ENCODE results near the gene CBX7.
A peak's percentile ranks its signal among the peaks of the same experiment; 100 is the strongest.

CBX7 gene

GRCh38 chr22:39146256-39147101 is 6.0 kb downstream of the CBX7 start:
- DNase-seq (ENCODE audit: extremely low read depth, insufficient read length): no peak
- Histone ChIP-seq H3K27me3 (replicated peaks; ENCODE audit: control insufficient read depth, insufficient read depth, low read length) (no peaks in the 10 kb centered on the region), H3K36me3 (ENCODE audit: control insufficient read depth, insufficient read depth, low read length) (peaks cover 4% of the 10 kb centered on the region), H3K4me3 (replicated peaks; ENCODE audit: low read depth, low read length) (peak overlapping the region; percentile 66)
- no peak for TF ChIP-seq CTCF (IDR thresholded peaks at IDR 0.05; ENCODE audit: insufficient read depth, low read length, poor library complexity, severe bottlenecking)

- Histone ChIP-seq H3K27me3 (replicated peaks; ENCODE audit: control insufficient read depth, insufficient read depth, low read length) (no peaks in the 10 kb centered on the region), H3K36me3 (ENCODE audit: control insufficient read depth, insufficient read depth, low read length) (peaks cover 6% of the 10 kb centered on the region), H3K4me3 (replicated peaks; ENCODE audit: low read depth, low read length) (peak overlapping the region; percentile 73)
- TF ChIP-seq CTCF (IDR thresholded peaks at IDR 0.05; ENCODE audit: insufficient read depth, low read length, poor library complexity, severe bottlenecking): no peak
- DNase-seq (ENCODE audit: extremely low read depth, insufficient read length): peak; percentile 74
These were observed 8.2 kb downstream of the CBX7 start for GRCh38 chr22:39144101-39144767.

GRCh38 chr22:39142088-39142680 is 10.3 kb downstream of the CBX7 start:
- no peak for TF ChIP-seq CTCF (IDR thresholded peaks at IDR 0.05; ENCODE audit: insufficient read depth, low read length, poor library complexity, severe bottlenecking)
- H3K27me3 ChIP-seq (replicated peaks; ENCODE audit: control insufficient read depth, insufficient read depth, low read length): no peaks in the 10 kb centered on the region
- H3K36me3 ChIP-seq (ENCODE audit: control insufficient read depth, insufficient read depth, low read length): peaks cover 3% of the 10 kb centered on the region; the same call in 1 of the 2 replicates
- no peak overlapping the region for H3K4me3 ChIP-seq (replicated peaks; ENCODE audit: low read depth, low read length)
- DNase-seq (ENCODE audit: extremely low read depth, insufficient read length): no peak

GRCh38 chr22:39139933-39140332 is 12.5 kb downstream of the CBX7 start:
- Histone ChIP-seq H3K36me3 (ENCODE audit: control insufficient read depth, insufficient read depth, low read length) (peaks cover 3% of the 10 kb centered on the region; the same call in 1 of the 2 replicates), H3K27me3 (replicated peaks; ENCODE audit: control insufficient read depth, insufficient read depth, low read length) (no peaks in the 10 kb centered on the region), H3K4me3 (replicated peaks; ENCODE audit: low read depth, low read length) (no peak overlapping the region)
- no peak for TF ChIP-seq CTCF (IDR thresholded peaks at IDR 0.05; ENCODE audit: insufficient read depth, low read length, poor library complexity, severe bottlenecking)
- DNase-seq (ENCODE audit: extremely low read depth, insufficient read length): no peak

GRCh38 chr22:39138357-39138997 is 14.0 kb downstream of the CBX7 start:
- H3K27me3 ChIP-seq (replicated peaks; ENCODE audit: control insufficient read depth, insufficient read depth, low read length): no peaks in the 10 kb centered on the region
- peaks cover 3% of the 10 kb centered on the region for H3K36me3 ChIP-seq (ENCODE audit: control insufficient read depth, insufficient read depth, low read length)
- TF ChIP-seq CTCF (IDR thresholded peaks at IDR 0.05; ENCODE audit: insufficient read depth, low read length, poor library complexity, severe bottlenecking): no peak
- H3K4me3 ChIP-seq (replicated peaks; ENCODE audit: low read depth, low read length): no peak overlapping the region
- no peak for DNase-seq (ENCODE audit: extremely low read depth, insufficient read length)
